HG03103 (cell line): ENCODE results near the gene NDUFV3.
"Not testable (repeated sequence)": the region's sequence is repeated elsewhere in the genome, so short reads cannot be mapped to it uniquely, and the experiment has no call there.

Source experiments
- ATAC-seq: cut with Tn5 transposase; IDR thresholded peaks from one replicate; pipeline ENCODE4 v1.9.1; 2021; ENCODE audit warnings: low read depth; ENCODE audit not compliant: unreplicated experiment

The NDUFV3 gene

DNA sequence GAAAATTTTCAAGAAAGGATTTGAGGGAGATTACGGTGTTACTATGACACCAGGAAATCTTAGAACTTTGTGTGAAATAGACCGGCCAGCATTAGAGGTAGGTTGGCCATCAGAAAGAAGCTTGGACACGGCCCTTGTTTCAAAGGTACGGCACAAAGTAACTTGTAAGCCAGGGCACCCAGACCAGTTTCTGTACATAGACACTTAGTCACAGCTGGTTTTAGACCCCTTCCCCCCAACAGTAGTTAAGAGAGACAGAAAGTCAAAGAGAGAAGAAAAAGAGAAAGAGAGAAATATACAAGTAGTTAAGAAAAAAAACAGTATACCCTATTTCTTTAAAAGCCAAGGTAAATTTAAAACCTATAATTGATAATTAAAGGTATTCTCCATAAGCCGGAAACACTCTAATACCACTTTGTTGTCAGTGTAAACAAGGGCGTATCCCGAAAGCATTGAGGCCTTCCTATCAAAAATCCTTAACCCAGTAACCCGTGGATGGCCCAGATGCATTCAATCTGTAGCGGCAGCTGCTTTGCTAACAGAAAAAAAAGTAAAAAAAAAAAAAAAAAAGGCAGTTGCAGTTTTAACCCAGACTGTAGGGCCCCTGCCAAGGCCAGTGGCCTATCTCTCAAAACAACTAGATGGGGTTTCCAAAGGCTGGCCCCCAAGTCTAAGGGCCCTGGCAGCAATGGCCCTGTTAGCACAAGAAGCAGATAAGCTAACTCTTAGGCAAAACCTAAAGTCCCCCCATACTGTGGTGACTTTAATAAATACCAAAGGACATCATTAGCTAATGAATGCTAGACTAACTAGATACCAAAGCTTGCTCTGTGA, 40.2 kb downstream of the NDUFV3 start:
- ATAC-seq: not testable (repeated sequence)

DNA sequence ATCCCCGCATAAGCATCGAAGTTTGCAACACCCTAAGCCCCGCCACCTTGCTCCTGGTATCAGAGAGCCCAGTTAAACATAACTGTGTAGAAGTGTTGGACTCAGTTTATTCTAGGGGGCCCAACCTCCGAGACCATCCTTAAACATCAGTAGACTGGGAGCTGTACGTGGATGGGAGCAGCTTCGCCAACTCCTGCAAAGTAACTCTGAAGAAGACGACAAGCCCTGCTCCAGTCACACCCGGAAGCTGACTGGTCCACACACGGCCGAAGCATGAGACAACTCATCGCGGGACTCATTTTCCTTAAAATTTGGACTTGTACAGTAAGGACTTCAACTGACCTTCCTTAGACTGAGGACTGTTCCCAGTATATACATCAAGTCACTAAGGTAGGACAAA, 40.9 kb downstream of the NDUFV3 start:
- ATAC-seq: not testable (repeated sequence)

DNA sequence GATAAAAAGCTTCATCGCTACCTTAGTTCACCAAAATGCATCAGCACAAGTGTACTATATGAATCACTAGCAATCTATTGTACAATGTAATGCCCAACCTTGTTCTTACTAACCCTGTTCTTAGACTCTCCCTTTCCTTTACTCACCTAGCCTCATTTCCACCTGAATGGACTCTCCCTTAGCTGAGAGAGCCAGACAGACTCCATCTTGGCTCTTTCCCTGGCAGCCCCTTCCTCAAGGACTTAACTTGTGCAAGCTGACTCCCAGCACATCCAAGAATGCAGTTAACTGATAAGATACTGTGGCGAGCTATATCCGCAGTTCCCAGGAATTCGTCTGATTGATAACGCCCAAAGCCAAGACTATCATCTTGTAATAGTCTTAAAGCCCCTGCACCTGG, 43.3 kb downstream of the NDUFV3 start:
- ATAC-seq: not testable (repeated sequence)

DNA sequence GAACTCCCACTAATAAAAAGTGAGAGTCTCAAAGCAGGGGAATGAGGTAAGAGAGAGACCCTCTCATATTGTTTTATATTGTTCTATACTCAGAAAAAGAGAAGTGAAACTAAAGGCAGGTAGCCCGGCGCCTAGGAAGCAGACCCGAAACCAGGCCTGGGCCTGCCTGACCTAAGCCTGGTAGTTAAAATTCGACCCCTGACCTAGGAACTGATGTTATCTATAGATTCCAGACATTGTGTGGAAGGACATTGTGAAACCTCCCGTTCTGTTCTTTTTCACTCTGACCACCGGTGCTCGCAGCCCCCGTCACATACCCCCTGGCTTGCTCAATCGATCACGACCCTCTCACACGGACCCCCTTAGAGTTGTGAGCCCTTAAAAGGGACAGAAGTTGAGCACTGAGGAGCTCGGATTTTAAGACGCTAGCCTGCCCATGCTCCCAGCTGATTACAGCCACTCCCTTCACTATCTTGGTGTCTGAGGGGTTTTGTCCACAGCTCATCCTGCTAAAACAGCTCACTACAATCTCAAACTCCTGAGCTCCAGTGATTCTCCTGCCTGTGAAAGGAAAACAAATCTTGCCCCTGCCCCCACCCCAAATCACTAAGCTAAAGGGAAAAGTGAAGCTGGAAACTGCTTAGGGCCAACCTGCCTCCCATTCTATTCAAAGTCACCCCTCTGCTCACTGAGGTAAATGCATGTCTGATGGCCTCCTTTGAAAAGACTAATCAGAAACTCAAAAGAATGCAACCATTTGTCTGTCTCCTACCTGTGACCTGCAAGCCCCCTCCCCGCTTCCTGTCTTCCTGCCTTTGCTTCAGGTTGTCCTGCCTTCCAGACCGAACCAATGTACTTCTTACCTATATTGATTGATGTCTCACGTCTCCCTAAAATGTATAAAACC, 44.2 kb downstream of the NDUFV3 start:
- not testable (repeated sequence) for ATAC-seq

DNA sequence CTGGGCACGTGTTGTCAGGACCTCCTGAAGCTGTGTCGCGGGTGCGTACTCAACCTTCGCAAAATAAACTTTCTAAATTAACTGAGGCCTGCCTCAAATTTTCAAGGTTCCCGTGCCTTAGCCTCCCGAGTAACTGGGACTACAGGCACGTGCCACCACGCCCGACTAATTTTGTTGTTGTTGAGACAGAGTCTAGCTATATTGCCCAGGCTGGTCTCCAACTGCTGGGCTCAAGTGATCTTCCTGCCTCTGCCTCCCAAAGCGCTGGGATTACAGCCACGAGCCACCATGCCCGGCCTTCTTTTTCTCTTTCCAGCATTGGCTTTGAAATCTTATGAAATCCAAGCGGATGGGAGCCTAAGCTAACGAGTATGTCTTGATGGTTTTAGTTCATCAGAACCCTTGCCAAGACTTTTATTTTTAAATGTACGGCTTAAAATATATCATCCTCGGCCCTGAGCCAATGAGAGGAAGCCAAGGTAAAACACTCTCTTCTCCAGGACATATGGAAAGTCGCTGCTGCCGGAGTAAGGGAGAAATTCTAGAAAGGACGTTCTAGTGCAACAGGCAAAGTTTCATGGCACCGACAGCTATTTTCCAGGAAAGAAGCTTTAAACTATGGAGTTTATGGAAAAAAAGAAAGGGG, 45.0 kb downstream of the NDUFV3 start:
- ATAC-seq: no peak

DNA sequence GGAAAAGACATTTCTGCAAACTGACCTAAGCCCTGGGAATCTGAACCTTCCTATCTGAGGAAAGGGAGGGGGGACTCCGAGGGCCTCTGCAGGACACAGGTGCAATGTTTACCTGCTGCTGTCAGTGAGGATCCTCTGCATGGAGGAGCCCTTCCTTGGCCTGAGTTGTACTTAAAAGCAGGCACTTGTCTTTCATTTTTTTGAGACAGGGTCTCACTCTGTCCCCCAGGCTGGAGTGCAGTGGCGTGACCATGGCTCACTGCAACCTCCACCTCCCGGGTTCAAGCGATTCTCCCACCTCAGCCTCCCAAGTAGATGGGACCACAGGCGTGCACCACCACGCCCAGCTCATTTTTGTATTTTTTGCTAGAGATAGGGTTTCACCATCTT, 45.5 kb downstream of the NDUFV3 start:
- ATAC-seq: not testable (repeated sequence)

DNA sequence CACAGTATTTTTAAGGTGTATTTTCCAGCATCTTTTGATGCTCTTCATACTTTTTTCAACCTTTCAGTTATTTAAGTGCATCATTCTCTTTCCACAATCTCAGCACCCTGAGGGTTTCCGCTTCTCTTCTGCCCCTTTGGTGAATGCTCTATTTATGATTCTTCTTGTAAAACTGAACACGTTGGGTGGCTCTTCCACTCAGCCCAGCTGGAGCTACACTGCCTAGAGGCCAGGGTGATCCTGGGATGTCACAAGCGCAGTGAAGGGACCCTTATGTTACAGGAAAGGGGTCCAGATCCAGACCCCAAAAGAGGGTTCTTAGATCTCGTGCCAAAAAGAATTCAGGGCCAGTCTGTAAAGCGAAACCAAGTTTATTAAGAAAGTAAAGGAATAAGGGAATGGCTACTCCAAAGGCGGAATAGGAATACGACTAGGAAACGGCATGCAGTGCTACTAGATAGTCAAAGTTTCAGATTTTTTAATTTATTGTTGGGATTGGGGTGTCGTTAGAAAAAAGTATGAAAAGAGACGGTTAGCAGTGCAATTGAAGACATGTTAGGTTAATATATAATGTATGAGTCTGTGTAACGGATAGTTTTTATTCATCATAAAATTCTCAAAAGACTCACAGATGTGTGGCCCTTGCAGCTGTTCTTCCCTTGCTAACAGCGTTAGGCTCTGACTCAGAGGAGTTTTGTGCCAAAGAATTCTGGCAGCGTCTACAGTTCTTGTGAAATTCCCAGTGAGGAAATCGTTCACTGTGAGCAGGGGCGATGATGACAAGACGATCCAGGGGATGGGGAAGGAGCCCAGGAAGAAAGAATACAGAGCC, 46.7 kb downstream of the NDUFV3 start:
- ATAC-seq: no peak

DNA sequence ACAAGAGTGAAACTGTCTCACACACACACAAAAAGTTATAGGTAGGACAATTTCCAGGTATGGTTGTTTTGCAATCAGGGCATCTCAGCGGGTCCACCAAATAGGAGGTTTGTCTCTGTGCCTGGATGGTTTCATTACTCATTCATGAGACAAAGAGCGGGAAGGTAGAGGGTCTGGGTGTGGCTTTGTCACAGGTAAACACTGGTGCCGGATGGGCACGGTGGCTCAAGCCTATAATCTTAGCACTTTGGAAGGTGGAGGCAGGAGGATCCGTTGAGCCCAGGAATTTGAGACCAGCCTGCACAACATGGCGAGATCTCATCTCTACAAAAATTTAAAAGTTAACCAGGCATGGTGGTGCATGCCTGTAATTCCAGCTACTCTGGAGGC, 48.6 kb downstream of the NDUFV3 start:
- no peak for ATAC-seq

DNA sequence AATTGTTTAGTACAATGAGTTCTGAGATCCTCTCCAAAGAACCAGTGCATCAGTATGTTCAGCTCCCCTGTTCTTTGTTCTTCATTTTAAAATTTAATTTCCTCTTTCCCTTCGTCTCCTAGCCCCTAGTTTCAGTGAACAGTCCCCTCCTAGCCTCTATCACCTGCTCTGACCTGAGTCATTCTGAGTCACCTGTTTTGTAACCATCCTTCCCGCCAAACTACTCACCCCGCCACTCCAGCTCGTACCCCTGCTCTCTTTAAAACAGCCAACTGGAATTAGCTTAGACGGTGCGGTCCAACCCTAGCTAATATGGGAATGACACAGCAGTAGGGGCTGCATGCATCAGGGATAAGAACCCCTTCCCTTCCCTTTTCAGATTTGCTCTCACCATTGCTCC, 49.1 kb downstream of the NDUFV3 start:
- ATAC-seq: no peak

DNA sequence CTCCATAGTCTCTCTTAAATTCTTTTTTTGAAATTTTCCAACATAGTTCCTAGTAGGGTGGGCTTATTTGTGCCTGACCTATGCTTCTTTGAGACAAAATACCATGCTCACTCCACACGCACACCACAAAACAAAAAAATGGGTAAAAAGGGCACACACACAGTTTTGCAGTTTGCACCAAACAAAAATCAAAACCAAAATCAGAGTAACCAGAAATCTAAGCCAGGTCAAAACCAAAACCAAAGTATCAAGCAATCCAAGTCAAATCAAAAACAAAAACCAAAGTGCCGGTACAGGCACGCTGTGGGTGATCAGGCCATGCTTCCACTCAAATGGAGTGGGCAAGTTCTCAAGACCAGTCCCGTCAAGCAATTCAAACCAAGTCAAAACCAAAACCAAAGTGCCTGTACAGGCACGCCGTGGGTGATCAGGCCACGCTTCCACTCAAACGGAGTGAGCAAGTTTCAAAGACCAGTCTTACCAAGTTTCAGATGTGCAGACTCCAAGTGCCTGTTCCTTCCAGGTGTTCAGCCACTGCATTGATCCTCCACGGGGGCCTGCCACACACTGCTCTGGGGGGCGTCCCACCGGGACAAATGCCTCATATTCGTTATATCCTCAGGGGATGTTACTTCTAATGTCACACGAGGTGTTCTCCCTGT, 56.1 kb downstream of the NDUFV3 start:
- ATAC-seq: not testable (repeated sequence)

DNA sequence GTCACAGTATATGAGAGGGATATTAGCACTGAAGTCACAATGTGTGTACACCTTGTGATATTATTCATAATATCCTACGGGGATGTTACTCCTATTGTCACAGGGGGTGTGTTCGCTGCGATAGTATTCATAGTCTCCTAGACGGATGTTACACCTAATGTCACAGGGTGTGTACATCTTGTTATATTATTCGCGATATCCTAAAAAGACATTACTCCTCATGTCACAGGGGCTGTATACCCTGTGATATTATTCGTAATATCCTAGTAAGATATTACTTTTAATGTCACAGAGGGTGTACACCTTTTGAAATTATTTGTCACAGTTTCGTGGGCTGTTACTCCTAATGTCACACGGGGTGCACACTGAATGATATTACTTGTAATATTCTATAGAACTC, 58.1 kb downstream of the NDUFV3 start:
- not testable (repeated sequence) for ATAC-seq

DNA sequence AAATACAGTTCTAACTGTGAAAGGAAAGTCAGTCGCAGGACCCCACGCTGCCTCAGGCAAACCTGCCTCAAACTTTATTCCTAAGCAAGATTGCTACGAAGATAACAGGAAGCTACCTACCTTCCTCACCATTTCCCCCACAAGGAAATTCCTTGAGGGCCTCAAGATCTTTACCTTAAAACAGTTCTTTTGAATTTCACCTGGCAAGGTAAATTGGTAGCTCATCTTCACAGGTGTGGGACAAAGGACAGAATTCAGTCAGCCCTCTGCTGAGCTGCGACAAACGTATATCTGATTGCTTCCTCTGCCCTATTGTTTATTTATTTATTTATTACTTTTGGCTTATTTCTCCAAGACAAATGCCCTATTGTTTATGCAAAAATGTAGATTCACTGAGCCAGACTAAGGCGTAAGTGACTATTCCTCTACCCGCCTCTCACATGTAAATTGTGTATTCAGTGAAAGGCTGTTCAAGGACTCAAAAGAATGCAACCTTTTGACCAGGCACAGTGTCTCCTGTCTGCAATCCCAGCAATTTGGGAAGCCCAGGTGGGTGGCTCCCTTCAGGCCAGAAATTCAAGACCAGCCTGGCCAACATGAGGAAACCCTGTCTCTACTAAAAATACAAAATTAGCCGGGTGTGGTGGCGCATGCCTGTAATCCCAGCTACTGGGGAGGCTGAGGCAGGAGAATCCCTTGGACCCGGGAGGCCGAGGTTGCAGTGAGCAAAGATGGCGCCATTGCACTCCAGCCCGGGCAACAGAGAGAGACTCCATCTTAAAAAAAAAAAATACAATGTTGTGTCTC, 63.9 kb downstream of the NDUFV3 start:
- ATAC-seq: no peak

DNA sequence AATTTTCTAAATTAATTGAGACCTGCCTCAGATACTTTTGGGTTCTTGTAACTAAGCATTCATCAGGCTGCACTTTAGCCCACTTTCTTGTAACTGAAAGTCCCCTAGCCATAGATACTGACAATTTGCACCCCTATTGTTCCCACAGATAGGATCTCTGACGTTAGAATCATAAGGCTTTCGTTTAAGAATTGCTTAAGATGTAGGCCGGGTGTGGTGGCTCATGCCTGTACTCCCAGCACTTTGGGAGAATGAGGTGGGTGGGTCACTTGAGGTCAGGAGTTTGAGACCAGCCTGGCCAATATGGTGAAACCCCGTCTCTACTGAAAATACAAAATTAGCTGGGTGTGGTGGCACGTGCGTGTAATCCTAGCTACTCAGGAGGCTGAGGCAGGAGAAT, 65.0 kb downstream of the NDUFV3 start:
- not testable (repeated sequence) for ATAC-seq

DNA sequence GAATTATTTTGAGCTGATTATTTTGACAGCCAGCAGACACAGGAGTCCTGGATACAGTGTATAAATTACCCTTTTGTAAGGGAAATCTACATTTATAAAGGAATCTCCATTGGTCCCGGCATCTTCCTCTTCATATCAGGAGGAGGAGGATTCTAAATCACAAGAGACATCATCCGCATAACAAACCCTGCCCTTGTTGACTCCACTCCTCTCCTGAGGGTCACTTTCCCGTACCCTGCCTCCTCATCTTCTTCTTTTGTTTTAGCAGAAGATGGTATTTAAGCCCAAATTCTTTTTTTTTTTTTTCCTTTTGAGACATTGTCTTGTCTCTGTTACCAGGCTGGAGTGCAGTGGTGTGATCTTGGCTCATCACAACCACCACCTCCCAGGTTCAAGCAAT, 66.6 kb downstream of the NDUFV3 start:
- no peak for ATAC-seq

DNA sequence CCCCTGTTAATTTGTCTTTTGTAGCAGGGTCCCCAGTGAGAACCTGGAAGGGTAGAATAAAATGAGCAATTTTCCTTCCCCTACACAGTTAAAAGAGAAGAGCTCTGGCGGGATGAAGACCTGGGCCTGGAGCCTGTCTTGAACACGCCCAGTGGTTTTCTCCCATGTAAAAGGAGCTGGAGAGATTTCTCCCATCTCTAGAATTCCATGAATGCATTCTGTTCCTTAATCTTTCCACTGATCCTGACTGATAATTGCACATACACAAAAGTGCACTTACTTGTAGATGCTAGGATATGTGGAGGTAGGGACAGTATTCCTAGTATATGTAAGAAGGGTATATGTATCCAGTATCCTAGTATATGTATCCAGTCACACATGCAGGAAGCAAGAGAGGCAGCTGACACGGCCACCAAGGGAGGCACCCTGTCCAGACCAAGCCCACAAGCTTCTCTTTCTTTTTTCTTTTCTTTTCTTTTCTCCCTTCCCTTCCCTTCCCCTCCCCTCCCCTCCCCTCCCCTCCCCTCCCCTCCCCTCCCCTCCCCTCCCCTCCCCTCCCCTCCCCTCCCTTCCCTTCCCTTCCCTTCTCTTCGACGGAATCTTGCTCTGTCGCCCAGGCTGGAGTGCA, 69.4 kb downstream of the NDUFV3 start:
- no peak for ATAC-seq
